ENCODE results near the gene PRR22.
"Not testable (repeated sequence)": the region's sequence is repeated elsewhere in the genome, so short reads cannot be mapped to it uniquely, and the experiment has no call there.

The PRR22 gene

DNA sequence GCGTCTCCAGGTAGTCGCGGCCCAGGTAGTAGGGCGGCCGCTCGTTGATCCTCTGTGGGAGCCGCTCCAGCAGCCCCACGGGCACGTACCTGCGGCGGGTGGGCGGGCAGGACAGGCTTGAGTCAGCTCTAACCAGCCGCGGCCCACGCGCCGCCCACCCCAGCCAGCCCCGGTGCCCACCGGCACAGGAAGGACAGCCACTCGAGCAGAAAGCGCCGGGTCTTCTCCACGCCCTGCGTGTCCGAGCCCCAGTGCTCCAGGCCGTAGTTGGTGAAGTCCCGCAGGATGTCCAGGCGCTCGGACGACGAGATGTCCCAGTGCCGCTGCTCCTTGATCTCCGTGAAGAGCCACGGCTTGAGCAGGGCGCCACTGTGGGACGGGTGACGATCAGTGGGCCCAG is 877 bp upstream of the PRR22 start:
- no peak for DNase-seq (ENCODE audit: low read depth)
- TF ChIP-seq, protein P1, sequence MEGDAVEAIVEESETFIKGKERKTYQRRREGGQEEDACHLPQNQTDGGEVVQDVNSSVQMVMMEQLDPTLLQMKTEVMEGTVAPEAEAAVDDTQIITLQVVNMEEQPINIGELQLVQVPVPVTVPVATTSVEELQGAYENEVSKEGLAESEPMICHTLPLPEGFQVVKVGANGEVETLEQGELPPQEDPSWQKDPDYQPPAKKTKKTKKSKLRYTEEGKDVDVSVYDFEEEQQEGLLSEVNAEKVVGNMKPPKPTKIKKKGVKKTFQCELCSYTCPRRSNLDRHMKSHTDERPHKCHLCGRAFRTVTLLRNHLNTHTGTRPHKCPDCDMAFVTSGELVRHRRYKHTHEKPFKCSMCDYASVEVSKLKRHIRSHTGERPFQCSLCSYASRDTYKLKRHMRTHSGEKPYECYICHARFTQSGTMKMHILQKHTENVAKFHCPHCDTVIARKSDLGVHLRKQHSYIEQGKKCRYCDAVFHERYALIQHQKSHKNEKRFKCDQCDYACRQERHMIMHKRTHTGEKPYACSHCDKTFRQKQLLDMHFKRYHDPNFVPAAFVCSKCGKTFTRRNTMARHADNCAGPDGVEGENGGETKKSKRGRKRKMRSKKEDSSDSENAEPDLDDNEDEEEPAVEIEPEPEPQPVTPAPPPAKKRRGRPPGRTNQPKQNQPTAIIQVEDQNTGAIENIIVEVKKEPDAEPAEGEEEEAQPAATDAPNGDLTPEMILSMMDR (IDR thresholded peaks at IDR 0.05; ENCODE audit: control insufficient read depth, extremely low read depth, insufficient read depth) = no peak
- H3K4me3 ChIP-seq (ENCODE audit: low read depth, low read length) = no peak overlapping the region

GRCh38 chr19:5782945-5783919 is 1.3 kb downstream of the PRR22 start:
- H3K4me3 ChIP-seq (ENCODE audit: low read depth, low read length) = no peak overlapping the region
- TF ChIP-seq, protein P1 (IDR thresholded peaks at IDR 0.05; ENCODE audit: control insufficient read depth, extremely low read depth, insufficient read depth) = no peak
- no peak for DNase-seq (ENCODE audit: low read depth)

DNA sequence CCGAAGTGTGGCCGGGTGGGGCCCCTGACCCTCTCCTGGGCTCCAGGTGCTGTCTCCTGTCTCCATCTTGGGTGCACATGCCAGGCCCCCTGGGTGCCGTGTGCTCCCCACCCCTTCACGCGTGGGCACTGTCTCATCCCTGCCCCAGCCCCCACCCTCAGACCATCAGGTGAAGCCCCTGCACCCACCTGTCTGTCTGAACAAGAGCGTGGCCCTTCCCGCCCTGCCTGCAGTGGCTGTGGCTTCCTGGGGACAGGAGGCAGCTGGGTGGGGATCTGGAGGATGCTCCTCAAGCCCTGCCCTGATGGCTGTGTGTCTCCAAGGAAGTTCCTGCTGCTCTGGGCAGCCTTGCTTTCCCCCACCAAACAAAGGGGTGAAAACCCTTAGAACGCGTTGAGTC is 2.2 kb downstream of the PRR22 start:
- TF ChIP-seq, protein P1 (IDR thresholded peaks at IDR 0.05; ENCODE audit: control insufficient read depth, extremely low read depth, insufficient read depth) = no peak
- no peak for DNase-seq (ENCODE audit: low read depth)
- no peak overlapping the region for H3K4me3 ChIP-seq (ENCODE audit: low read depth, low read length)

- not testable (repeated sequence) for DNase-seq (ENCODE audit: low read depth); H3K4me3 ChIP-seq (ENCODE audit: low read depth, low read length)
Measured at GRCh38 chr19:5780916-5781315, 3.6 kb downstream of the PRR22 start.

DNA sequence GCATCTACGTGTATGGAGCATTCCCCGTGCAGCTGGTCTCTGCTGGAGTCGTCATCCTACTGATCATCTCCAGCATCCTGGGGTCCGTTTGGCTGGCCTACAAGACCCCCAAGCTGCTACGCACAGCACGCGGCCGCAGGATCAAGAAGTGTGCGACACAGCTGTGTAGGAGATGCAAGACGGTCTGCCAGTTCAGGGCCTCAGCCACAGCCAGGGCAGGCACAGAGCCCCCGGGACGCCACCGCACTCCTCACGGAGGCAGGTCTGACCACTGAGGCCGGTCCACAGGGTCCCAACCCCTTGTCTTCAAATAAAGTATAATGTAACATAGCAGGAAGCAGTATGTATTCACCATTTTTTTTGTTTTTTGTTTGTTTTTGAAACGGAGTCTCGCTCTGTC is 6.1 kb downstream of the PRR22 start:
- no peak for DNase-seq (ENCODE audit: low read depth)
- H3K4me3 ChIP-seq (ENCODE audit: low read depth, low read length) = no peak overlapping the region
- TF ChIP-seq, protein P1 (IDR thresholded peaks at IDR 0.05; ENCODE audit: control insufficient read depth, extremely low read depth, insufficient read depth) = no peak

DNA sequence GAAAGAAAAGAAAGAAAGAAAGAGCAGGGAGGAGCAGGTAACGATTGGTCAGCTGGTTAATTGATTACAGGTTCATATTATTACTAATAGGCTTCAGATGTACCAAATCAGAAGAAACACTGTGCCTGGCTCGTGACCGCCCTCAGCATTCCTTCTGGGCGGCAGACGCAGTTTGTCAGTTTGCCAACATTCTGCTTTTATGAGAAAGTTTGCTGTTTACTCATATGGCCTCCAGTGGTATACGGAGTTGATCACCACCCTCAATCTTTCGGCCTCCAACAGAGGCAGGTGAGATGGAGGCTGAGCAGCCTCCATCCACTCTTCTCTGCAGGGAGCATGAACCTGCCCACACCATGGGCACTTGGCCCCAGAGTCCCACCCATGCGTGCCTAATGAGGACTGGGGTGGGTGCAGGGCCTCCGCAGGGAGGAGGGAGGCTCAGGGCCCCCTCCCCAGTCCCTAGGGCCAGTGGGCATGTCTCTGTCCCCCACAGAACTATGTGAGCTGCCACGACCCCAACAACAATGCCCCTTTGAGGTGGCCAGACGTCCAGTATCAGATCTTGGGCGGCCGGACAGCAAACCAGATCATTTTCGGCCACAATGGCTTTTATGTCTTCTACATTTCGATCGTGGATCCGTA is 8.8 kb downstream of the PRR22 start:
- no peak overlapping the region for H3K4me3 ChIP-seq (ENCODE audit: low read depth, low read length)
- DNase-seq (ENCODE audit: low read depth) = no peak
- TF ChIP-seq, protein P1 (IDR thresholded peaks at IDR 0.05; ENCODE audit: control insufficient read depth, extremely low read depth, insufficient read depth) = no peak

DNA sequence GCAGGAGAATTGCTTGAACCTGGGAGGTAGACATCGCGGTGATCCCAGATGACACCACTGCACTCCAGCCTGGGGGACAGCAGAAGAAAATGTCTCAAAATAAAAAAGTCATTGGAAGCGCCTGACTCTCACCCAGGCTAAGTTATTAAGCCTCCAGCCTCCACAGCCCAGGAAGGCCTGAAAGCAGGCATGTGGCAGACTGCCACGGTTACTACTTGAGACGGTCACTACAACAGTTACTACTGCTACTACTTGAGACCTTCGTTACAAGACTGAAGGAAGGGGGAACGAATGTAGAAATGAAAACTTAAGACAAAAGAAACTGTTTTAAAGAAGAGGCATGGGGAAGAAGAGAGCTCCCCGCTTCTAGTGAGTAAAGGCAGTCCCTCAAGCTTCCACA is 9.6 kb downstream of the PRR22 start:
- H3K4me3 ChIP-seq (ENCODE audit: low read depth, low read length) = no peak overlapping the region
- TF ChIP-seq, protein P1 (IDR thresholded peaks at IDR 0.05; ENCODE audit: control insufficient read depth, extremely low read depth, insufficient read depth) = no peak
- no peak for DNase-seq (ENCODE audit: low read depth)
